GM12873 (cell line): ENCODE data around the gene CDRT4.

Source experiments
- CTCF ChIP-seq: IDR thresholded peaks from 2 replicates; pipeline ENCODE4 v1.5.1; 2012; ENCODE audit warnings: low read depth, mild to moderate bottlenecking, moderate library complexity, low read length, control low read depth; ENCODE audit not compliant: insufficient read depth; ENCODE audit errors: missing control alignments

Gene CDRT4

GRCh38 chr17:15448580-15448956 is 18.9 kb downstream of the CDRT4 start:
- no peak for TF ChIP-seq CTCF

DNA sequence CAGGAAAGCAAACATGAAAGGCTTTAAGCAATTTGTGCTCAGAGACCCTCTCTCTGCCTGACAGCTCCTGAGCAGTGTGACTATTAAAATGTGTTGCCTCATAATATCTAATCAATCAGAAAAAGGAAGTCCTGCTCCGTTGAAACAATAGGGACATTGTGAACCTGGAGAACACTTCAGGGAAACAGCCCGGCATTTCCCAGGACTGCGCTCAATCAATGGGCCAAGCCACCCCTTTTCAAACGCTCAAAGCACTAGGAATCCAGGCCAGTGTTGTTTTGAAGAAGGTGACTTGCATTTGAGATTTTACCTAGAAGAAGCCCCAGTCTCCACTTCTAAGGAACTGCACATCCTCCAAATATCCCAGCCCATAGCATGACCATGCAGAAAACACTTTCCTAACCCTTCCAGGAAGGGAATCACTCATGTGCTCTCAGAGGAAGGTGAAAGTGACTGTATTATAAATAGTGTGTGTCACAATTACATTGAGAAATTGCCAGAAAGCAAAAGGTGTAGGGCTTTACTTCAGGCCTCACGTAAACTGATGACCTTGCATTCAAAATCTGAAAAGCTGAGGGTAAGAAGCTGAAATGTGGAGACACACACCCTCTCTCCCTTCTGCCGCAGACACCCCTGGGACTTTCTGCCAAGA is 19.4 kb downstream of the CDRT4 start:
- TF ChIP-seq CTCF: no peak

DNA sequence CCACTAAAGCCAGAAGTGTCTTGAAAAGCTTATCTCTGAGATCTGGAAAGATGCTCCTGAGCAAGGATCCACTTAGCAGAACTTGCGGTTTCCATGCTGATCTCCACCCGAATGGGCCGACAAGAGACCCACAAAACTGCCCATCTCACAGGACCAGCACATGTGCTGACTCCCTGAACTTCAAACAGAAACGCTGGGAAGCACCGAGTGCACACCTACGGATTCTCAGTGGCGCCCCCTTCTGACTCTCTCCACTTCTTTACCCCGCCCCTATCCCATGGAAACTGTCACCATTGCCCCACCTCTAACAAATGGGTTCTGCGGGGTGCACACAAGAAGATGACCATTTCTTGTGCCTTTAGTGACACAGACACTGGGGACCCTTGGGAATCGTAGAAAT is 21.4 kb downstream of the CDRT4 start:
- TF ChIP-seq CTCF: peak; percentile 15

DNA sequence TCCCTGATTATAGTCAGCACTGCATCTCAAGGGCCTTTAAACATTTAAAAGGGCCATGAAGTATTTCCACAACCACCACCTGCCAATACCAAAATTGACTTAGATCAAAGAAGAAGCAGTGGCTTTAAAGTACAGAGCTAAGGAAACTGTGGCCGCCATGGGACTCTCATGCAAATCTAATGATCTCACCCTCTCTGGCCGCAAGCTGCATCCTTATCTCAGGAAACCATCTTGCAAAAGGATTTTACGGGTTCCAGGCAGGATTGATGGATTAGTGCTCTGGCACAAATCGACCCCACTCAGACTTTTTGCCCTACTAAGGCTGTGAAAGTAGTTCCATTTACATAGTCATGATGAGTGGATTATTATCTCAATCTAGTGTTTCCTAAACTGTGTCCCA is 22.6 kb downstream of the CDRT4 start:
- no peak for TF ChIP-seq CTCF

GRCh38 chr17:15442311-15443180 is 24.9 kb downstream of the CDRT4 start:
- TF ChIP-seq CTCF: no peak

DNA sequence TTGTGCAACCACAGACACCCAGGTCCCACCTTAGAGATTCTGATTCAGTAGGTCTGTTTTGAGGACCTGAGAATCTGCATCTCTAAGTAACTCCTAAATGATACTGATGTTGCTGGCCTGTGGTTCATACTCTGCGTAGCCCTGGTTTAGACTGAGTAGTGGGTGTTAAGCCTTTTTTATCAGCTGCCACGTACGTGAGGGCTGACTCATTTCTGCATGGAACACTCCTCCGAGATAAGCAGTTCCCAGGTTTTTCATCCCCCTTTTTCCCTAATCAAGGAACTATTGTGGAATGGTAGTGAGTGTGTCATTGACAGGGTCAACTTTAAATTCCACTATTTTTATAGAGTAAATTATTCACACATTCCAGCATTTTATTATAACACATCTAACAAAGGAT is 26.1 kb downstream of the CDRT4 start:
- TF ChIP-seq CTCF: no peak

- TF ChIP-seq CTCF: no peak
These were observed 27.1 kb downstream of the CDRT4 start for GRCh38 chr17:15440347-15440746.
